Measurements from ENCODE around the gene MX2. TPM values are rescaled to one million over a fixed set of nuclear protein-coding genes. Genes with fewer than 3 reads are reported as not detected.

The MX2 gene
- total and polyA plus RNA-seq, 9 donors: 0.72 to 3.2 (median 1.4) TPM

DNA sequence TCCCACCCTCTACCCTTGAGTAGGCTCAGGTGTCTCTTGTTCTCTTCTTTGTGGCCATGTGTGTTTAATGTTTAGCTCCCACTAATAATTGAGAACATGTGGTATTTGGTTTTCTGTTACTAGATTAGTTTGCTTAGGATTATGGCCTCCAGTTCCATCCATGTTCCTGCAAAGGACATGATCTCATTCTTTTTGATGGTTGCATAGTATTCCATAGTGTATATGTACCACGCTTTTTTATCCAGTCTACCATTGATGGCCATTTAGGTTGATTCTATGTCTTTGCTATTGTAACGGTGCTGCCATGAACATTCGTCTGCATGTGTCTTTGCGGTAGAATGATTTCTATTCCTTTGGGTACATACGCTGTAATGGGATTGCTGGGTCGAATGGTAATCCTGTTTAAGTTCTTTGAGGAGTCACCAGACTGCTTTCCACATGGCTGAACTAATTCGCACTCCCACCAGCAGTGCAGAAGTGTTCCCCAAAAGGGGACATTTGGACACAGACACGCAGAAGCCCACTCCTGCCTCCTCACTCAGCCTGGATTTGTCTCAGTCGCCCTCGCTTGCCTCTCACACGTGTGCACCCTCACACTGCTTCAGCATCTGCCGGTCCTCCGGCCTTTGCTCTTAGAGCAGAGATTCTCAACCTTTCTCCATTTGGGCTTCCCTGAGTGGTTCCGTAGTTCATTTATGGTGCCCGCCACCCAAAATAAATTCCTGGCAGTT lies 3.7 kb downstream of the MX2 start:
- Histone ChIP-seq H3K27me3 (ENCODE audit: control insufficient read depth, insufficient read depth, low read length) (peaks cover 9% of the 10 kb centered on the region), H3K9me3 (replicated peaks; ENCODE audit: control insufficient read depth, low read depth, low read length) (no peaks in the 10 kb centered on the region), H3K36me3 (ENCODE audit: control insufficient read depth, insufficient read depth, low read length) (no peaks in the 10 kb centered on the region), H3K4me3 (ENCODE audit: low read length) (no peak overlapping the region), H3K27ac (ENCODE audit: low read length) (no peak overlapping the region), H3K4me1 (ENCODE audit: control insufficient read depth, insufficient read depth, low read length) (peaks cover 43% of the 10 kb centered on the region)
- 95% methylated on average over 9 of the region's 15 CpGs for WGBS (ENCODE audit: insufficient coverage)
- DNase-seq: no peak

DNA sequence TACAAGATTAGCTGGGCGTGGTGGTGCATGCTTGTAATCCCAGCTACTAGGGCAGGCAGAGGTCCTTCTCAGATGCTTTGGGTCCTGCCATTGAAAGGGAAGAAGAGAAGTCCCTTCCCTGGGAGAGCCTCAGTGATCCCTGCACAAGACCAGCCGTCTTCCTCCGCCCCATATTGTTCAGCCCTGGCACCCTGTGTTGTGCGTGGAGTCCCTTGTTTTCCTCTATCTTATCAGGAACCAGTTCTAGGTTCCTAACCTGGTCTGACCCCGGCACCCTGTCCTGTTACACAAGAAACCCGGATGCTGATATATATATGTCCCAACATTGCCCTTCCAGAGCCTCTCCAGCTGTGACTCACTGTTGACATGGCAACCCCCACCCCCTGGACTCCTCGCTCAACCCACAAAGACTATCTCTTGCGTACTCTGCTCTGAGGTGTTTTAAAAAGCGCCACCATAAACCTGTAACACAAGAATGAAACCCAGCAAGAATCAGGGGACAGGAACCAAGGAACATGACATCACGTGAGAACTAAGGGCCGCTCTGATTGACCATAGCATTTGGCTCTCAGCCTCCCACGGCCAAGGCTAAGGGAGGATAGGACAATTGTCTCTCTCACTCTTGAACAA lies 4.8 kb downstream of the MX2 start:
- no peak overlapping the region for H3K27ac ChIP-seq (ENCODE audit: low read length)

GRCh38 chr21:41367301-41367944 lies 5.6 kb downstream of the MX2 start:
- H3K27ac ChIP-seq (ENCODE audit: low read length): no peak overlapping the region
- 29% methylated on average over 7 of the region's 9 CpGs for WGBS (ENCODE audit: insufficient coverage)
- peaks cover 30% of the 10 kb centered on the region for H3K4me1 ChIP-seq (ENCODE audit: control insufficient read depth, insufficient read depth, low read length)
- H3K36me3 ChIP-seq (ENCODE audit: control insufficient read depth, insufficient read depth, low read length): no peaks in the 10 kb centered on the region
- peaks cover 9% of the 10 kb centered on the region for H3K27me3 ChIP-seq (ENCODE audit: control insufficient read depth, insufficient read depth, low read length)
- H3K9me3 ChIP-seq (replicated peaks; ENCODE audit: control insufficient read depth, low read depth, low read length): no peaks in the 10 kb centered on the region
- peak; percentile 48 for DNase-seq
- H3K4me3 ChIP-seq (ENCODE audit: low read length): no peak overlapping the region

More for the DNA sequence above, 4.8 kb downstream of the MX2 start:
- peaks cover 34% of the 10 kb centered on the region for H3K4me1 ChIP-seq (ENCODE audit: control insufficient read depth, insufficient read depth, low read length)
- H3K36me3 ChIP-seq (ENCODE audit: control insufficient read depth, insufficient read depth, low read length): no peaks in the 10 kb centered on the region
- no peaks in the 10 kb centered on the region for H3K9me3 ChIP-seq (replicated peaks; ENCODE audit: control insufficient read depth, low read depth, low read length)
- 81% methylated on average over 9 of the region's 12 CpGs for WGBS (ENCODE audit: insufficient coverage)
- DNase-seq: no peak
- H3K27me3 ChIP-seq (ENCODE audit: control insufficient read depth, insufficient read depth, low read length): peaks cover 9% of the 10 kb centered on the region
- no peak overlapping the region for H3K4me3 ChIP-seq (ENCODE audit: low read length)

- Histone ChIP-seq H3K27ac (ENCODE audit: low read length) (no peak overlapping the region), H3K4me3 (ENCODE audit: low read length) (no peak overlapping the region), H3K9me3 (replicated peaks; ENCODE audit: control insufficient read depth, low read depth, low read length) (no peaks in the 10 kb centered on the region), H3K27me3 (ENCODE audit: control insufficient read depth, insufficient read depth, low read length) (peaks cover 9% of the 10 kb centered on the region), H3K4me1 (ENCODE audit: control insufficient read depth, insufficient read depth, low read length) (peaks cover 26% of the 10 kb centered on the region), H3K36me3 (ENCODE audit: control insufficient read depth, insufficient read depth, low read length) (no peaks in the 10 kb centered on the region)
- no peak for DNase-seq
- 70% methylated on average over 9 of the region's 15 CpGs for WGBS (ENCODE audit: insufficient coverage)
Measured at GRCh38 chr21:41367945-41368734, 6.3 kb downstream of the MX2 start.

DNA sequence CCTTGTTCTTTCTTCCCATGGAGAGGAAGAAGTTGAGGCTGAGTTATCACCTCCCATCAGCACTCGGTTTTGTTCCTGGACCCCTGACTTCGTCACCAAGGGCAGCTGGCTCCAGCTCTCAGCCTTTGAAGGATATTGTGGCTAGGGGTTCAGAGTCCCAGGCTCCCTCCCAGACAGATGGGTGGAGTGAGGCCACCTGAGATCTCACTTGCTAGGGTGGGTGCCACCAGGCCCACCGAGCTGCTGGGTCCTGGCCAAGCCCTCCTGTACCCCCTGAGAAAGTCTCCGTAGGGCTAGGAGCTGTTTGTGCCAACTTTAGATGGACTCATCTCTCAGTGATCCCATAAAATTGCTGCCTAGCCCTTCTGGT lies 6.9 kb downstream of the MX2 start:
- no peaks in the 10 kb centered on the region for H3K36me3 ChIP-seq (ENCODE audit: control insufficient read depth, insufficient read depth, low read length)
- H3K27me3 ChIP-seq (ENCODE audit: control insufficient read depth, insufficient read depth, low read length): peaks cover 9% of the 10 kb centered on the region
- H3K4me3 ChIP-seq (ENCODE audit: low read length): no peak overlapping the region
- DNase-seq: no peak
- no peaks in the 10 kb centered on the region for H3K9me3 ChIP-seq (replicated peaks; ENCODE audit: control insufficient read depth, low read depth, low read length)
- H3K4me1 ChIP-seq (ENCODE audit: control insufficient read depth, insufficient read depth, low read length): peaks cover 20% of the 10 kb centered on the region
- H3K27ac ChIP-seq (ENCODE audit: low read length): no peak overlapping the region
- WGBS (ENCODE audit: insufficient coverage): 31% methylated on average over 2 of the region's 4 CpGs

DNA sequence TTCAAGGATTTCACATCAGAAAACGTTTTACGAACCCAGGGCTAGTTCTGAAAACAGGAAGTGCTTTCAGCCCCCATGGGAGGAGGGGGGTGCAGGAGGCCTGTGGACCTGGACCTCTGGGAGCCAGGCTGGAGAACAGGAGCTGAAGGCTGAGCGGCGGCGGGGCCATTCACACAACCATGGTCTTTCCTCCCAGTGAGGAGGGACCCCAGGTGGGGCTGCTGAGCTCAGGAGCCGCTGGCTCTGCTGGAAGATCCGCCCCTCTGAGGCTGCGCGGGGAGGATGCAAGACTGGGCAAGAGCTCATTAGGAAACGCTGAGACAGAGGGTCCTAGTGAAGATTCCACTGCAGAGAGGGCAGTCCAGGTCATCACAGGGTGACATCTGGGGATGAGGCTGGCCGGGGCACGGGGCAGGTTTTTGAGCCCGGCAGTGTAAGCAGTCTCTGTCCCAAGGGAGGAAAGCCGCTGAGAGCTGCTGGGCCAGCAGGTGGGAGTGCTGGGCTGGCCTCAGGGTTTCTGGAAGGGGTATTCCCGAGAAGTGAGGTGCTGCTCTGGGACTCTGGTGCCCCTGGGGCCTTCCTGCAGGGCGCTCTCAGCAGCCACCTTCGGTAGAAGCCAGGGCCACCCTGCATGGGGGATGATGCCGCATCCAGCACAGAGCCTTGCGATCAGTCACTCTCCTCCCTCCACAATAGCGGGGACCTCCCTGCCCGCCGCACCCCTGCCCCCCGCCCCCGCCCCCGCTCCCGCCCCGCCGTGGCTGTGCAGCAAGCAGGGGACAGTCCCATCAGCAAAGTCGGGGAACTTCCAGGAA lies 7.5 kb downstream of the MX2 start:
- Histone ChIP-seq H3K4me3 (ENCODE audit: low read length) (peak overlapping the region; percentile 3), H3K27ac (ENCODE audit: low read length) (peak overlapping the region; percentile 13), H3K9me3 (replicated peaks; ENCODE audit: control insufficient read depth, low read depth, low read length) (no peaks in the 10 kb centered on the region), H3K4me1 (ENCODE audit: control insufficient read depth, insufficient read depth, low read length) (peaks cover 19% of the 10 kb centered on the region), H3K27me3 (ENCODE audit: control insufficient read depth, insufficient read depth, low read length) (peaks cover 9% of the 10 kb centered on the region), H3K36me3 (ENCODE audit: control insufficient read depth, insufficient read depth, low read length) (no peaks in the 10 kb centered on the region)
- WGBS (ENCODE audit: insufficient coverage): 4% methylated on average over 11 of the region's 29 CpGs
- DNase-seq: peak; percentile 55

DNA sequence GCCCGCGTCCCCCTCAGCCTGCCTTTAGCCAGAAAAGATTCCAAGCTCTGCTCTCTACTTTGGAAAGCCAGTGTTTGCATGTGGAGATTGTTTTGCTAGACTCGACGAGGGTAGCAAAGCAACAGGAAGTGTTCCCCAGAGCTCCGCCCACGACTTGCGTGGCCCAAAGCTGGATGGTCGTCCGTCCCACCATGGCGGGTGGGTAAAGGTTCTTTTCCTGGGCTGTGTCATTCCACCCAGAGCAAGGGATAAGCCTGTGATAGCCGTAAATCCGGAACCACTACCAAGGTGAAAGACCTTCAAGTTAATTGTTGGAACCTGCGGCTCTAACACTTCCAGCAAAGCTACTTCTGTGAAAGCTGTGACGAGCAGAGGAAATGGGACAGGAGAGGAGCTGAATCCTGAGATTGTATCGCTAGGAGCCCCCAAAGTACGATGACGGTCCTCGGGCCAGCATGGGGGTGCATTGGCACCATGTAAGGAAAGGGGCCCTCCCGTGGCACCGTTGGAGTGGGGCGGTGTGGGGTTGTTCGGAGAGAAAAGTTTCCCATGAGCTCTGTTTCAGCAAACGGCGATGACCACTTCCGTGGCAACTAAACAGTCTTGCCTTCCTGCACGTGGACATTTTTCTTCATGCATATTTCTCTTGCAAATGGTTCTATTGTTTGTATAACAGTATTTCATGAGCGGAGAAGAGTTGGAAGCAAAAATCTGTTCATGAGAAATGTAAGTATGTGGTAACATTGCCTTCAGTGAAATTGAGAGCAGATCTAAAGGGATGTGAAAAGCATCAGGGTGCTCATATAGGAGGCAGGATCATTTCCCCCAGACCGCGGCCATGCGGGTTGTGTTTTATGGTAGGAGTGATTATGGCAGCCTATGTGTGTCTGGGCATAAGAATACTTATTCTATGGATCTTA lies 8.4 kb downstream of the MX2 start:
- WGBS (ENCODE audit: insufficient coverage): 78% methylated on average over 21 of the region's 30 CpGs
- Histone ChIP-seq H3K27me3 (ENCODE audit: control insufficient read depth, insufficient read depth, low read length) (peaks cover 9% of the 10 kb centered on the region), H3K9me3 (replicated peaks; ENCODE audit: control insufficient read depth, low read depth, low read length) (no peaks in the 10 kb centered on the region), H3K27ac (ENCODE audit: low read length) (no peak overlapping the region), H3K36me3 (ENCODE audit: control insufficient read depth, insufficient read depth, low read length) (no peaks in the 10 kb centered on the region), H3K4me1 (ENCODE audit: control insufficient read depth, insufficient read depth, low read length) (peaks cover 19% of the 10 kb centered on the region), H3K4me3 (ENCODE audit: low read length) (no peak overlapping the region)
- no peak for DNase-seq

GRCh38 chr21:41370840-41371684 lies 9.2 kb downstream of the MX2 start:
- Histone ChIP-seq H3K36me3 (ENCODE audit: control insufficient read depth, insufficient read depth, low read length) (no peaks in the 10 kb centered on the region), H3K9me3 (replicated peaks; ENCODE audit: control insufficient read depth, low read depth, low read length) (no peaks in the 10 kb centered on the region), H3K27me3 (ENCODE audit: control insufficient read depth, insufficient read depth, low read length) (peaks cover 9% of the 10 kb centered on the region), H3K27ac (ENCODE audit: low read length) (no peak overlapping the region), H3K4me1 (ENCODE audit: control insufficient read depth, insufficient read depth, low read length) (peaks cover 19% of the 10 kb centered on the region), H3K4me3 (ENCODE audit: low read length) (no peak overlapping the region)
- DNase-seq: no peak
- WGBS (ENCODE audit: insufficient coverage): 78% methylated on average over 6 of the region's 12 CpGs

Data from muscle of leg (tissue), 11 donors.